Measurements from ENCODE around the gene RRP7A.
"Not testable (repeated sequence)": the region's sequence is repeated elsewhere in the genome, so short reads cannot be mapped to it uniquely, and the experiment has no call there.

The RRP7A gene

GRCh38 chr22:42484506-42484905 lies 35.1 kb downstream of the RRP7A start:
- Histone ChIP-seq H3K79me2 (ENCODE audit: insufficient read depth, low read length) (no peaks in the 10 kb centered on the region), H4K20me1 (ENCODE audit: low read depth, low read length) (no peaks in the 10 kb centered on the region), H3K9me3 (ENCODE audit: insufficient read depth, low read length) (no peaks in the 10 kb centered on the region), H3K27ac (ENCODE audit: low read depth, low read length) (no peak overlapping the region), H2AFZ (ENCODE audit: low read depth, low read length, severe bottlenecking) (no peak overlapping the region), H3K4me2 (ENCODE audit: low read depth, low read length, poor library complexity, severe bottlenecking) (no peak overlapping the region), H3K36me3 (ENCODE audit: low read length) (no peaks in the 10 kb centered on the region), H3K9ac (ENCODE audit: low read length) (no peak overlapping the region), H3K4me3 (ENCODE audit: insufficient read depth, low read length, poor library complexity, severe bottlenecking) (no peak overlapping the region), H3F3A (ENCODE audit: insufficient read depth) (no peaks in the 10 kb centered on the region), H3K27me3 (ENCODE audit: low read length) (no peaks in the 10 kb centered on the region), H3K9me2 (replicated peaks; ENCODE audit: insufficient read depth, low read length) (no peaks in the 10 kb centered on the region)
- TF ChIP-seq EZH2phosphoT487 (conservative IDR thresholded peaks at IDR 0.05; ENCODE audit: low read length) = no peak
- no peak for TF ChIP-seq CTCF (IDR thresholded peaks at IDR 0.05; ENCODE audit: insufficient read depth, low read length, poor library complexity, severe bottlenecking)

GRCh38 chr22:42483610-42484223 lies 35.9 kb downstream of the RRP7A start:
- H3K79me2 ChIP-seq (ENCODE audit: insufficient read depth, low read length); H3F3A ChIP-seq (ENCODE audit: insufficient read depth); H3K4me2 ChIP-seq (ENCODE audit: low read depth, low read length, poor library complexity, severe bottlenecking); H3K9me2 ChIP-seq (replicated peaks; ENCODE audit: insufficient read depth, low read length); H3K9me3 ChIP-seq (ENCODE audit: insufficient read depth, low read length); H3K27ac ChIP-seq (ENCODE audit: low read depth, low read length); H3K27me3 ChIP-seq (ENCODE audit: low read length); H3K4me3 ChIP-seq (ENCODE audit: insufficient read depth, low read length, poor library complexity, severe bottlenecking); H3K9ac ChIP-seq (ENCODE audit: low read length); H3K36me3 ChIP-seq (ENCODE audit: low read length); H4K20me1 ChIP-seq (ENCODE audit: low read depth, low read length); H2AFZ ChIP-seq (ENCODE audit: low read depth, low read length, severe bottlenecking): not testable (repeated sequence)

GRCh38 chr22:42475122-42475521 lies 44.5 kb downstream of the RRP7A start:
- Histone ChIP-seq H3K79me2 (ENCODE audit: insufficient read depth, low read length) (no peaks in the 10 kb centered on the region), H3K9ac (ENCODE audit: low read length) (no peak overlapping the region), H3K27ac (ENCODE audit: low read depth, low read length) (no peak overlapping the region), H3K36me3 (ENCODE audit: low read length) (no peaks in the 10 kb centered on the region), H3F3A (ENCODE audit: insufficient read depth) (no peaks in the 10 kb centered on the region), H3K27me3 (ENCODE audit: low read length) (no peaks in the 10 kb centered on the region), H3K9me2 (replicated peaks; ENCODE audit: insufficient read depth, low read length) (no peaks in the 10 kb centered on the region), H3K9me3 (ENCODE audit: insufficient read depth, low read length) (no peaks in the 10 kb centered on the region), H3K4me3 (ENCODE audit: insufficient read depth, low read length, poor library complexity, severe bottlenecking) (no peak overlapping the region), H4K20me1 (ENCODE audit: low read depth, low read length) (no peaks in the 10 kb centered on the region), H3K4me2 (ENCODE audit: low read depth, low read length, poor library complexity, severe bottlenecking) (no peak overlapping the region), H2AFZ (ENCODE audit: low read depth, low read length, severe bottlenecking) (no peak overlapping the region)
- TF ChIP-seq CTCF (IDR thresholded peaks at IDR 0.05; ENCODE audit: insufficient read depth, low read length, poor library complexity, severe bottlenecking) (no peak), EZH2phosphoT487 (conservative IDR thresholded peaks at IDR 0.05; ENCODE audit: low read length) (no peak)

GRCh38 chr22:42473484-42474193 lies 46.0 kb downstream of the RRP7A start:
- H3K27ac ChIP-seq (ENCODE audit: low read depth, low read length) = no peak overlapping the region
- H3K4me3 ChIP-seq (ENCODE audit: insufficient read depth, low read length, poor library complexity, severe bottlenecking) = no peak overlapping the region
- no peaks in the 10 kb centered on the region for H4K20me1 ChIP-seq (ENCODE audit: low read depth, low read length)
- H3K36me3 ChIP-seq (ENCODE audit: low read length) = no peaks in the 10 kb centered on the region
- no peaks in the 10 kb centered on the region for H3F3A ChIP-seq (ENCODE audit: insufficient read depth)
- TF ChIP-seq EZH2phosphoT487 (conservative IDR thresholded peaks at IDR 0.05; ENCODE audit: low read length) (no peak), CTCF (IDR thresholded peaks at IDR 0.05; ENCODE audit: insufficient read depth, low read length, poor library complexity, severe bottlenecking) (peak; percentile 55)
- no peaks in the 10 kb centered on the region for H3K9me2 ChIP-seq (replicated peaks; ENCODE audit: insufficient read depth, low read length)
- H2AFZ ChIP-seq (ENCODE audit: low read depth, low read length, severe bottlenecking) = no peak overlapping the region
- H3K9ac ChIP-seq (ENCODE audit: low read length) = no peak overlapping the region
- no peaks in the 10 kb centered on the region for H3K27me3 ChIP-seq (ENCODE audit: low read length)
- H3K4me2 ChIP-seq (ENCODE audit: low read depth, low read length, poor library complexity, severe bottlenecking) = no peak overlapping the region
- no peaks in the 10 kb centered on the region for H3K9me3 ChIP-seq (ENCODE audit: insufficient read depth, low read length)
- H3K79me2 ChIP-seq (ENCODE audit: insufficient read depth, low read length) = no peaks in the 10 kb centered on the region

Measured in SU-DHL-6 (cell line).